Ovary (tissue), 10 donors: ENCODE data around the gene PSMB9. TPM values are rescaled to one million over a fixed set of nuclear protein-coding genes. Genes with fewer than 3 reads are reported as not detected.
"Not testable (repeated sequence)": the region's sequence is repeated elsewhere in the genome, so short reads cannot be mapped to it uniquely, and the experiment has no call there.

ENCODE experiments used
- DNase-seq, 5 donors: peaks; one replicate each; pipeline ENCODE4 v3.0.0-alpha.2; 2019 to 2020
- H3K27ac ChIP-seq, 2 donors: fragments of 200-600 bp; one replicate each; pipeline versions ENCODE4 v1.5.1 to v1.8.0; 2019 to 2022
- H3K27me3 ChIP-seq: fragments of 200-600 bp; one replicate; pipeline ENCODE4 v1.8.0; 2022
- H3K36me3 ChIP-seq: fragments of 200-600 bp; sonication (generic); one replicate; pipeline ENCODE4 v1.5.1; 2019
- H3K4me1 ChIP-seq: one replicate; pipeline ENCODE4 v1.8.1; 2013; ENCODE audit warnings: mild to moderate bottlenecking, moderate library complexity; ENCODE audit not compliant: insufficient read depth
- H3K4me3 ChIP-seq: fragments of 200-600 bp; sonication (generic); one replicate; pipeline ENCODE4 v1.5.1; 2017
- H3K9me3 ChIP-seq, 2 donors: fragments of 200-600 bp in 1 of 2; sonication (generic) in 1 of 2; one replicate each; pipeline versions ENCODE4 v1.5.1 to v1.8.1; 2013 to 2019; ENCODE audit warnings: mild to moderate bottlenecking in 1 of 2, moderate library complexity in 1 of 2
- CTCF ChIP-seq, 3 donors: fragments of 450-650 bp in 2 of 3; fragments of 200-600 bp in 1 of 3; IDR thresholded peaks; one replicate each; pipeline versions ENCODE4 v1.5.1 to v1.8.0; 2016 to 2022; ENCODE audit warnings: antibody characterized with exemption in 3 of 3, mild to moderate bottlenecking in 1 of 3
- EP300 ChIP-seq: sonication (generic); formaldehyde crosslinking; IDR thresholded peaks from one replicate; pipeline ENCODE4 v1.6.1; 2017; ENCODE audit warnings: antibody characterized with exemption
- POLR2A ChIP-seq: fragments of 450-650 bp; IDR thresholded peaks from one replicate; pipeline ENCODE4 v1.6.1; 2017; ENCODE audit warnings: antibody characterized with exemption, mild to moderate bottlenecking, moderate library complexity
- WGBS, 3 donors: extraction: QIAGEN DNeasy Blood & Tissue Kit in 1 of 3; methylation state at CpG; one replicate each; pipeline versions ENCODE4 v1.1.5 to v1.1.7; 2013 to 2017; 5-methylcytosine and 5-hydroxymethylcytosine counted together
- intact Hi-C, 4 donors: fragments of 100-400 bp; cut with DNase I; formaldehyde crosslinking; loops; one replicate each; pipeline versions ENCODE4 v1.11.0 to v1.15.1; 2022 to 2023
- long read RNA-seq, 3 donors: library from polyadenylated mRNA in 2 of 3; unstranded in 2 of 3; transcript quantifications; one replicate each; pipeline ENCODE4 v2.0.0 and lab custom pipeline, GENCODE V29; 2021 to 2026
- polyA plus RNA-seq, 2 donors: library from polyadenylated mRNA; stranded (reverse); fragments of 200-250 nt in 1 of 2; fragments of 350-450 nt in 1 of 2; fragmentation: Illumina TruSeq in 1 of 2; extraction: RNeasy Lipid Tissue Mini Kit (QIAGEN cat#74804) in 1 of 2; gene quantifications; one replicate each; pipeline ENCODE4 v1.2.3, GENCODE V29; 2013 to 2014
- total RNA-seq, 7 donors: library from RNA; depleted of rRNA in 2 of 7; stranded (reverse); fragments of >200 nt in 2 of 7; fragmentation: NEBNext Ultra II Directional in 3 of 7; extraction: Animal tissue kit (Norgen Biotek cat#: 25700) in 3 of 7; gene quantifications; one replicate each; pipeline versions ENCODE4 v1.1.0 to v1.2.4, GENCODE V29; 2016 to 2023
- donor health status: DM: no; HTN: no; CAD: no; lungs with moderate emphysema.
- donor health status: DM: no; HTN: no; CAD: no.
- donor health status: Bipolar disorder and iron deficiency.
- donor health status: DM: yes; HTN: yes; CAD: no.
- donor health status: DM: no; HTN: no; CAD: no.
- donor health status: DM: yes; HTN: yes; CAD: no.

PSMB9 gene
- total RNA-seq = 10 to 100 TPM in 6 of 7 donors, 1 to 10 TPM in 1; 9.5 to 28.3 (median 20.4) TPM
- 10 to 100 TPM; 23.6 to 30.7 TPM for polyA plus RNA-seq
- long read RNA-seq, donor 1, transcript PSMB9-207 (6 exons, 782 nt) = major isoform, 30 of 44 reads
- long read RNA-seq, donor 1, partial matches to known transcripts = 1 of 44 reads
- long read RNA-seq, donor 1, other reads (novel, unspliced or antisense) = 12 of 44 reads
- long read RNA-seq, donor 2, partial matches to known transcripts = 0 of 4 reads
- long read RNA-seq, donor 2, other reads (novel, unspliced or antisense) = 0 of 4 reads
- long read RNA-seq, donor 3, transcript PSMB9-207 (6 exons, 782 nt) = major isoform, 15 of 35 reads
- long read RNA-seq, donor 3, partial matches to known transcripts = 15 of 35 reads
- long read RNA-seq, donor 3, other reads (novel, unspliced or antisense) = 5 of 35 reads

DNA sequence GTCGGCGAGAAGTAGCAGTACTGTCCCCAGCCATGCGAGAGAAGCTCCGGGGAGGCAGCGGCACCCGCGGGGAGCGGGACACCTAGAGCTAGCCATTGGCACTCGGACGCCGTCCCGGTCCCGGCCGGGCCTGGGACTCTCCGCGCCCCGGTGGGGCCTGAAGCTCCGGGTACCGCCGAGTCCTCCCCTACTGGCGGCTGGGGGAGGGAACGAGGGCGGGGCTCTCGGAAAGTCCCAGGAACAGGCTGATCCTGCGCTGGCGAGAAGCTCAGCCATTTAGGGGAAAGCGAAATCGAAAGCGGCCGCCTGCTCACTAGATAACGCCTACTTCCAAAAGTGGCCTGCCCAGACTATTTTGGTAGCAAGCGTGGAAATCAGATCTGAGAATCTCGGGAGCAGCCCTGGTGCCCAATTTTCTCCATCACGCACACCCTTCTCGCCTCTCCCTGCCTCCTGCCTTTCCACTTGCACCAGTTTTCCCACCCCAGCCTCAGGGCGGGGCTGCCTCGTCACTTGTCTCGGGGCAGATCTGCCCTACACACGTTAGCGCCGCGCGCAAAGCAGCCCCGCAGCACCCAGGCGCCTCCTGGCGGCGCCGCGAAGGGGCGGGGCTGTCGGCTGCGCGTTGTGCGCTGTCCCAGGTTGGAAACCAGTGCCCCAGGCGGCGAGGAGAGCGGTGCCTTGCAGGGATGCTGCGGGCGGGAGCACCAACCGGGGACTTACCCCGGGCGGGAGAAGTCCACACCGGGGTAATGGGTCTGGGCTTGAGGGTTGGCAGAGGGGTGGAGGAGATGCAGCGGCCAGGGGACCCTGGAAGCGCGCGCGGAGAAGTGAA lies at the start of gene PSMB9, which contains the start of gene TAP1:
Gene PSMB9, plus strand, starts transcription at position 652 of the 835 bp plus-strand sequence. Its CDS starts 38 bp downstream, at position 690.
Gene TAP1, minus strand, starts transcription at position 164 of the 835 bp plus-strand sequence. Its CDS starts 68 bp downstream, at position 96.
- Histone ChIP-seq H3K27ac (peak within 1 kb of the TSS; percentile 98), H3K4me3 (peak within 1 kb of the TSS; percentile 94), H3K9me3 (no peaks in the 10 kb centered on the region), H3K36me3 (no peaks in the 10 kb centered on the region), H3K4me1 (peaks cover 10% of the 10 kb centered on the region), H3K27me3 (no peaks in the 10 kb centered on the region)
- intact Hi-C loops = loop anchor here in 1 of 4 donors (2.0 kb wide), 1 partner anchor 15 kb away; the partner anchor contains the start of gene TAP2
- peak; percentile 91 to 96 (median 93) for DNase-seq
- TF ChIP-seq CTCF (IDR thresholded peaks at IDR 0.05) (peak; percentile 75 to 93 (median 91)), POLR2A (peak; percentile 92), EP300 (peak; percentile 87)
- WGBS, 3 donors = 0% methylated on average over 45 to 68 of the region's 68 CpGs

DNA sequence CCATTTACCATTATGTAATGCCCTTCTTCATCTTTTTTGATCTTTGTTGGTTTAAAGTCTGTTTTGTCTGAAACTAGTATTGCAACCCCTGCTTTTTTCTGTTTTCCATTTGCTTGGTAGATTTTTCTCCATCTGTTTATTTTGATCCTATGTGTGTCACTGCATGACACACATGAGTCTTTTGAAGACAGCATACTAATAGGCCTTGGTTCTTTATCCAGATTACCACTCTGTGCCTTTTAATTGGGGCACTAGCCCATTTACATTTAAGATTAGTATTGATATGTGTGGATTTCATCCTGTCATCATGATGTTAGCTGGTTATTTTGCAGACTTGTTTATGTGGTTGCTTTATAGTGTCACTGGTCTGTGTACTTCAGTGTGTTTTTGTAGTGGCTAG lies 48.6 kb upstream of the PSMB9 start:
- H3K9me3 ChIP-seq, H3K36me3 ChIP-seq, intact Hi-C loops, DNase-seq, H3K4me3 ChIP-seq, H3K27me3 ChIP-seq, H3K4me1 ChIP-seq, H3K27ac ChIP-seq: not testable (repeated sequence)

- Histone ChIP-seq H3K36me3 (no peaks in the 10 kb centered on the region), H3K4me1 (no peaks in the 10 kb centered on the region), H3K9me3 (no peaks in the 10 kb centered on the region), H3K27ac (no peak overlapping the region), H3K4me3 (no peak overlapping the region), H3K27me3 (no peaks in the 10 kb centered on the region)
- TF ChIP-seq CTCF (IDR thresholded peaks at IDR 0.05) = no peak
- no peak for TF ChIP-seq POLR2A
- TF ChIP-seq EP300 = no peak
- WGBS, 3 donors = 64 to 73% (median 68%) methylated on average over 5 of the region's 5 CpGs
- DNase-seq = no peak
- intact Hi-C loops = no loop called here
Observed at GRCh38 chr6:32807020-32807580, 46.9 kb upstream of the PSMB9 start.

- Histone ChIP-seq H3K9me3 (no peaks in the 10 kb centered on the region), H3K4me1 (no peaks in the 10 kb centered on the region), H3K27me3 (no peaks in the 10 kb centered on the region), H3K36me3 (no peaks in the 10 kb centered on the region), H3K4me3 (no peak overlapping the region), H3K27ac (no peak overlapping the region)
- 0 to 21% (median 17%) methylated on average over 1 of the region's 1 CpG for WGBS, 3 donors
- intact Hi-C loops = no loop called here
- TF ChIP-seq POLR2A (no peak), CTCF (IDR thresholded peaks at IDR 0.05) (no peak), EP300 (no peak)
- no peak for DNase-seq
Observed at GRCh38 chr6:32809171-32809570, 44.8 kb upstream of the PSMB9 start.
